Panc1 (cell line): ENCODE results near the gene SLC30A5. TPM values are rescaled to one million over a fixed set of nuclear protein-coding genes. Genes with fewer than 3 reads are reported as not detected.

Experiments
- ATAC-seq: fragments of 200-7000 bp; cut with Tn5 transposase; 2 replicates; pipeline ENCODE4 v1.9.1; 2020; ENCODE audit warnings: mild to moderate bottlenecking, moderate library complexity
- BruUV-seq: library from RNA; stranded (reverse); fragments of 400-500 nt; replicated peaks from 2 replicates; lab custom pipeline; 2021; lab: Mats Ljungman, UMichigan
- CTCF ChIA-PET: fragments of 300-600 bp; sonication (Branson Sonifier 250); formaldehyde crosslinking; loops from one replicate; lab custom pipeline; 2022; ENCODE audit warnings: antibody characterized with exemption; lab: Charles Lee
- POLR2A ChIA-PET: fragments of 300-600 bp; sonication (Branson Sonifier 250); formaldehyde crosslinking; loops from one replicate; lab custom pipeline; 2022; ENCODE audit warnings: antibody characterized with exemption; lab: Charles Lee
- DNase-seq: peaks from one replicate; pipeline ENCODE4 v3.0.0-alpha.2; 2010; ENCODE audit warnings: low read depth, low spot score
- H3K27ac ChIP-seq: 2 replicates; pipeline ENCODE4 v1.5.1; 2011; ENCODE audit warnings: mild to moderate bottlenecking, low read length, inconsistent platforms
- H3K27me3 ChIP-seq: fragments of 200-500 bp; sonication (Bioruptor generic); 2 replicates; pipeline ENCODE4 v1.6.0; 2014; ENCODE audit warnings: low read length, inconsistent platforms; ENCODE audit not compliant: control insufficient read depth, insufficient read depth
- H3K36me3 ChIP-seq: fragments of 200-500 bp; sonication (Bioruptor generic); 2 replicates; pipeline ENCODE4 v1.5.1; 2014; ENCODE audit warnings: inconsistent platforms, mild to moderate bottlenecking, low read length, moderate library complexity; ENCODE audit not compliant: control insufficient read depth, insufficient read depth
- H3K4me1 ChIP-seq: 2 replicates; pipeline ENCODE4 v1.5.1; 2011; ENCODE audit warnings: inconsistent platforms, mild to moderate bottlenecking, low read length, moderate library complexity; ENCODE audit not compliant: control insufficient read depth, insufficient read depth
- H3K4me3 ChIP-seq, 2 experiments: 2 replicates each; pipeline ENCODE4 v1.5.1; 2011 to 2012; ENCODE audit warnings: low read depth in 2 of 2, low read length in 2 of 2, mild to moderate bottlenecking in 2 of 2, inconsistent platforms in 1 of 2, moderate library complexity in 1 of 2
- H3K9me3 ChIP-seq: fragments of 200-500 bp; sonication (Bioruptor generic); 2 replicates; pipeline ENCODE4 v1.5.1; 2014; ENCODE audit warnings: low read depth, mild to moderate bottlenecking, inconsistent platforms, low read length, moderate library complexity; ENCODE audit not compliant: control insufficient read depth, insufficient read depth
- CTCF ChIP-seq: fragments of 450-650 bp; IDR thresholded peaks from 2 replicates; pipeline ENCODE4 v1.5.1; 2017; ENCODE audit warnings: mild to moderate bottlenecking
- POLR2AphosphoS5 ChIP-seq: IDR thresholded peaks from 2 replicates; pipeline ENCODE4 v1.6.1; 2012; ENCODE audit warnings: mild to moderate bottlenecking, low read depth, low read length, moderate library complexity
- REST ChIP-seq, 2 experiments: IDR thresholded peaks; 2 replicates each; pipeline ENCODE4 v1.6.1; 2011 to 2012; ENCODE audit warnings: low read depth in 2 of 2, control low read depth in 1 of 2, low read length in 1 of 2, mild to moderate bottlenecking in 1 of 2, moderate library complexity in 1 of 2; ENCODE audit not compliant: insufficient read depth in 1 of 2
- SIN3A ChIP-seq: IDR thresholded peaks from 2 replicates; pipeline ENCODE4 v1.6.1; 2012; ENCODE audit warnings: low read depth, mild to moderate bottlenecking, low read length, moderate library complexity, borderline replicate concordance; ENCODE audit not compliant: insufficient read depth
- TCF7L2 ChIP-seq: IDR thresholded peaks from 2 replicates; pipeline ENCODE4 v1.6.1; 2011; ENCODE audit warnings: mild to moderate bottlenecking, low read depth, low read length, inconsistent platforms
- in situ Hi-C: cut with HindIII; loops from 2 replicates; pipeline ENCODE4 v1.10.0; 2016; ENCODE audit warnings: low sequenced_read_pairs, low pct_unique_long_range_greater_than_20kb
- intact Hi-C: fragments of 100-400 bp; cut with micrococcal nuclease; formaldehyde crosslinking; loops from one replicate; pipeline ENCODE4 v1.10.0; 2022; ENCODE audit not compliant: unreplicated experiment
- total RNA-seq: library from RNA; stranded (reverse); gene quantifications from one replicate; pipeline ENCODE4 v1.2.1, GENCODE V29; 2021; ENCODE audit not compliant: unreplicated experiment

Gene SLC30A5
- total RNA-seq, 1 experiment from 2014 or later, result 61.3 TPM

- CTCF ChIA-PET, result no interaction called here
- no TSS peak for BruUV-seq
- DNase-seq (no peak), ATAC-seq (no peak)
- intact Hi-C loops, result loop anchor here (10.0 kb wide), 2 partner anchors 45 to 275 kb away; partner anchors contain the start of genes AK6, RAD17 and TAF9
- POLR2A ChIA-PET, result no interaction called here
- in situ Hi-C loops, result no loop called here
- no peak overlapping the region for H3K4me3 ChIP-seq
- H3K4me1 ChIP-seq, result no peaks in the 10 kb centered on the region
- TF ChIP-seq REST (IDR thresholded peaks at IDR 0.05; ENCODE audit: insufficient read depth in 1 of 2, low read depth in 2 of 2, low read length in 1 of 2) (no peak), POLR2AphosphoS5 (no peak), SIN3A (no peak), TCF7L2 (no peak)
- H3K36me3 ChIP-seq, result no peaks in the 10 kb centered on the region
- H3K9me3 ChIP-seq, result no peaks in the 10 kb centered on the region
- no peak overlapping the region for H3K27ac ChIP-seq
- H3K27me3 ChIP-seq, result no peaks in the 10 kb centered on the region
These were observed 3.7 kb upstream of the SLC30A5 start for GRCh38 chr5:69090158-69090557.

GRCh38 chr5:69091771-69092170 is 2.0 kb upstream of the SLC30A5 start:
- no peak for TF ChIP-seq TCF7L2
- no peak for TF ChIP-seq REST (IDR thresholded peaks at IDR 0.05; ENCODE audit: insufficient read depth in 1 of 2, low read depth in 2 of 2, low read length in 1 of 2)
- TF ChIP-seq CTCF, result no peak
- TF ChIP-seq SIN3A, result no peak
- no peak for TF ChIP-seq POLR2AphosphoS5
- Histone ChIP-seq H3K27me3 (no peaks in the 10 kb centered on the region), H3K27ac (no peak overlapping the region), H3K4me3 (no peak overlapping the region), H3K9me3 (no peaks in the 10 kb centered on the region), H3K36me3 (peaks cover 5% of the 10 kb centered on the region), H3K4me1 (no peaks in the 10 kb centered on the region)
- in situ Hi-C loops (no loop called here), intact Hi-C loops (loop anchor here (10.0 kb wide), 2 partner anchors 47 to 273 kb away; partner anchors contain the start of genes AK6, RAD17 and TAF9)
- DNase-seq (no peak), ATAC-seq (no peak)
- no TSS peak for BruUV-seq
- CTCF ChIA-PET, result no interaction called here
- POLR2A ChIA-PET, result no interaction called here
